NCI-H82 treated with DMSO at 0.1 percent for 48 hours (cell line): ENCODE data around the gene KCNA3.

ENCODE experiments used
- DNase-seq: peaks from one replicate; lab custom pipeline; 2025; ENCODE audit not compliant: unreplicated experiment; lab: John Stamatoyannopoulos, UW

KCNA3 gene

DNA sequence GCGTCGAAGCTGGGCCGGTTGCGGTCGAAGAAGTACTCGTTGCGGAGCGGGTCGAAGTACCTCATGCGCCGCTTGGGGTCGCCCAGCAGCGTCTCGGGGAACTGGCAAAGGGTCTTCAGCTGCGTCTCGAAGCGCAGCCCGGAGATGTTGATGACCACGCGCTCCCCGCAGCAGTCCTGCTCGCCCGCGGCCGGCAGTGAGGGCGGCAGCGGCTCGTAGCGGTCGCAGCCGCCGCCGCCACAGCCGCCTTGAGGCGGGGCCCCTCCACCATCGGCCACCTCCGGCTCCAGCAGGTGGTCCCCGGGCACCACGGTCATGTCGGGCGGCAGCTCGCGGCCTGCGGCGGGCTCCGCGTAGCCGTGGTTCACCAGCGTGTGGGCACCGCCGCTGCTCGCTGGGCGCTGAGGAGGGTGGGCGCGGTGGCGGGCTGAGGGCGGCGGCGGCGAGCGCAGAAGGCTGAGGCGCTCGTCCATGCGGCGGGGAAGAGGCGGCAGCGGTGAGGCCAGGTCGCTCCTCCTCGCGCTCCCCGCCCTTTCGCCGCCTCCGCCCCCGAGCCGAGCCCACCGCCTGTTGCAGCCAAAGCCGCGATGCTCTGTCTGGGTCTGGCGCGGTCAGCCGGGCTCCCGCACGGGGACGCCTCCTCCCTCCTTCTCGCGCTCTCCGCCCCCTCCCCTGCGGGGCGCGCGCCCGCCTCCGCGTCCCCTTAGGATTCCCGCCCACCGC, at the start of gene KCNA3:
KCNA3 (minus strand) TSS at position 604 of the 723 bp plus-strand sequence; CDS start at position 473, 131 bp downstream.
- DNase-seq: peak; percentile 38

- no peak for DNase-seq
These were observed 48.1 kb upstream of the KCNA3 start for GRCh38 chr1:110722807-110723206.

GRCh38 chr1:110719908-110720307, 45.2 kb upstream of the KCNA3 start:
- no peak for DNase-seq

GRCh38 chr1:110718452-110718851, 43.7 kb upstream of the KCNA3 start:
- no peak for DNase-seq

DNA sequence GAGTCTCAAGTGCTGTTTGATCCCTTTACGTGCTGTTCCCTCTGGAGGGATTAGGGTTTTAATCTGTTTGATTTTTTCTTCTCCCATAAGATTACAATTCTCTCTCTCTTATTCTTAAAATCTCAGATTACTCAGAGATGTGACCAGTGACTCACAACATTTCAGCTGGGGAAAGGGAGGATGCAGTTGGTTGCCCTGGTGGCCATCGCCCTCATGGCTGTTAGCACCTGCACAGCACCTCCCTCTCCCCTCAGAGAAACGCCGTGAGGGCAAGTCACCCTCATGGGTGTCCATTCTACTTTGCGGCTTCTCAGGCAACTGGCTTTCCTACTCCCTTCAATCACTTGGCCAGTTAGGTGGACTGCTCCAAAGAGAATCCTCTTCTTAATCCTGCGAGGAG, 42.4 kb upstream of the KCNA3 start:
- peak; percentile 62 for DNase-seq

DNA sequence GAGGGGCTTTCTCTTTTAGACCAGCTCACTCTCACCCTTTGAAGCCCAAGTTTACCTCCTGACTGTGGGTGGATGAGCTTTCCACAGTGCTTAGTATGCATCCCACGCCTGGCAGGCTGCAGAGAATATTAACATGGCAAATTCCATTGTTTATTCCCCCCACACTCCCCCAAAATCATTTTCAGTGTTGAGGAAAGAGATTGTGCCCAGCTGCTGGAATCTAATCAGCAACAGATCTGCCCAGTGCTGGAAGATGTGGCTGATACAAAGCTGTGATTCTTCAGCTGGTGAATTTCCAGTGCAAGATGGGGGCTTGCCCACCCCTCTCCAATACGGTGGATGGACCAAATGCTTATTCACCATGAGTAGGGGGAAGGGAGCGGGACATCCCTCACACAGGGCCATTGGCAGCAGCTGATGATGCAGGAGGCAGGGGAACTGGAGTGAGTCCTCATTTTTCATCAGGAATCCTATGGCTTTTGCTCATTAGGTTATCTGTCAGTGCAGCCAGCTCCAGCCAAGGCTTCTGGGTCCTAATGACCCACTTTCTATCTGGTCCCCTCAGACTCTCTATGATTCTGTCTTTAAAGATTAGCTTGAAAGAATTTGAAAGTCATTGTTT, 39.7 kb upstream of the KCNA3 start:
- DNase-seq: no peak

DNA sequence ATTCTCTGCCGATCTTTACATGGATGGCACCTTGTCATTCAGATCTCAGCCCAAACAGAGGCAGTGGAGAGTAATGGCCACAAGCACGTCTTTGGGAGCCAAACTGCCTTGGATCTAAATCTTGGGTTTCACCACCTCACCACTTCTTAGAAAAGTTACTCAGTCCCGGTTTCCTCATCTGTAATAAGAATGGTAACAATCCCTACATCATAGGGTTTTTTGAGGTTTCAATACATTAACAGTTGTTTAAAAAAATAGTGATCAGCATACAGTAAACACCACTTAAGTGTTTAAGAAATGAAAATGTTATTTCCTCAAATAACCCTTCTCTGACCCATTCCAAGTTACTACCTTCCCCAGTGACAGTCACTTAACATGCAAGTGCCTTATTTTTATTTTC, 38.5 kb upstream of the KCNA3 start:
- no peak for DNase-seq

DNA sequence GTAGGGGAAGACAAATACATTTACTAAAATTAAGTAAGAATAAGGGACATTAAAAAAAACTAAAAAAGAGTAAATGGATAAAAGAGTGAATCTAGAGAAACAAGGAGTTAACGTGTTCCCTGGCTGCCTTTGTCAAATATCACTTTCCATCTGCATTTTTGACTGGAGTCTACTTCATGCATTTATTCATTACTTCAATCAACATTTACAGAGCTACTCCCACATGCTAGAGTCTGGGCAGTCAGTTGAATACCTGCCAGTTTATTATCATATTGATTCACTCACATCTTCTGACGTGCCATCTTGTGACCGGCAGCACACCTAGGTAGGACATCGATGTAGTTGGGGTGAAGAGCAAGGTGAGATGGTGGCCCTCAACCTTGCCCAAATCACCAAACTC, 35.6 kb upstream of the KCNA3 start:
- DNase-seq: no peak

GRCh38 chr1:110708974-110709440, 34.3 kb upstream of the KCNA3 start:
- DNase-seq: no peak

DNA sequence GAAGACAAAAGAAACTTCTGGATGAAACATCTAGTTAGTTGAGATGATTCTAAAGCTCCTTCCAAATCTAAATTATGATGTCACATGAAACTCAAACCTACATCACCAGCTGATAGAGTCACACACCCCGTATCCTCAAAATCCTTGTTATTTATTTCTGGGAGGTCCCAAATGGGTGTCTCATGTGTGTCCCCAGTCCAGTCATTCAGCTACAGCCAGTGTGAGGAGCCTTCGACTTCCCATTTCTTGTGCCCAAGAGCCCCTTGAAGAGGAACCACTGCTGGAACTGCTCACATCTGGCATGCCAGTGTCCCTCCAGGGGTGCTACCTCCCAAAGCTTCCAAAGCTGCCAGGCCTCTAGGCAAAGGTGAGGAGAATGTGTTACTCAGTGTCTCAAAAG, 32.5 kb upstream of the KCNA3 start:
- DNase-seq: no peak

- no peak for DNase-seq
These were observed 31.9 kb upstream of the KCNA3 start for GRCh38 chr1:110706621-110707020.

- no peak for DNase-seq
These were observed 27.5 kb upstream of the KCNA3 start for GRCh38 chr1:110702260-110702659.

DNA sequence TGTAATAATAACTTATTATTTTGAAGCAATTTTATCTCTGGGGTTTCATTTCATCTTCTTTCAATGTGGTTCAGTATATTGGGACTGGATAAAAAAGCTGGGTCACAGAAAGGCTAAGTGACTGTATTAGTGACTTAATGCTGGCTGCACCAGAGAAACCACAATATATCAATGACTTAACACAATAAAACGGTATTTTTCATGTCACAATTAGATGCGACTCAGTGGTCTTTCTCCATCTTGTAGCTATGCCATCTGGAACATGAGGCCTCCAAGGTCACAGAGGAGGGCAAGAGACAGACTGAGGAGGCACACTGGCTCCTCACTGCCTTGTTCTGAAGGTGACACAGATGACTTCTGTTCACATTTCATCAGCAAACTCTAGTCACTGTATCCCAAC, 26.0 kb upstream of the KCNA3 start:
- no peak for DNase-seq

DNA sequence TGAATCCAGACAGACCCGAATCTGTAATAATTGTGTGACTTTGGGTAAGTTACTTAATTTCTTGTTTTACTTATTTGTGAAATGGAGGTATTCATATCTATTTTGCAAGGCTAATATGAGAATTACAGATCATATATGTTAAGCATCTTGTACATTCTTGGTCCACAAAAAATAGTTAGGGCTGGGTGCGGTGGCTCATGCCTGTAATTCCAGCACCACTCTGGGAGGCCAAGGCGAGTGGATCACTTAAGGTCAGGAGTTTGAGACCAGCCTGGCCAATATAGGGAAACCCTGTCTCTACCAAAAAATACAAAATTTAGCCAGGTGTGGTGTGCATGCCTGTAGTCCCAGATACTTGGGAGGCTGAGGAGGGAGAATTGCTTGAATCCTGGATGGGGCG, 22.9 kb upstream of the KCNA3 start:
- no peak for DNase-seq

DNA sequence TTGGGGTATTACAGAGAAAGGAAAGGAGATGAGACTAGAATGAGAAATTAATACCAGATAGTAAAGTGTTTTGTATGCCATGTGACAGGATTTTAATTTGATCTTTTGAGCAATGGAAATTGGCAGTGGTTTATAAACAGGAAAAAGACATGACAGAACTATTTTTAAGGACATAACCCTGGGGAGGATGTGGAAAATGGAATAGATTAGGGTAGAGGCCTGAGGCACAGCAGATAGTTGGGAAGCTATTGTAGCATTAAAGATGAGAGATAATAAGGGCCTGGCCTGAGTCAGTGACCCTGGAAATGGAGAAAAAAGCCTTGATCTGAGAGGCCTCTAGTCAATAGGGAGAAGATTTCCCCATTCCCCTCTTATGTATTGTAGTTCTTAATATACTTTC, 22.1 kb upstream of the KCNA3 start:
- no peak for DNase-seq

GRCh38 chr1:110690709-110691365, 16.1 kb upstream of the KCNA3 start:
- no peak for DNase-seq

DNA sequence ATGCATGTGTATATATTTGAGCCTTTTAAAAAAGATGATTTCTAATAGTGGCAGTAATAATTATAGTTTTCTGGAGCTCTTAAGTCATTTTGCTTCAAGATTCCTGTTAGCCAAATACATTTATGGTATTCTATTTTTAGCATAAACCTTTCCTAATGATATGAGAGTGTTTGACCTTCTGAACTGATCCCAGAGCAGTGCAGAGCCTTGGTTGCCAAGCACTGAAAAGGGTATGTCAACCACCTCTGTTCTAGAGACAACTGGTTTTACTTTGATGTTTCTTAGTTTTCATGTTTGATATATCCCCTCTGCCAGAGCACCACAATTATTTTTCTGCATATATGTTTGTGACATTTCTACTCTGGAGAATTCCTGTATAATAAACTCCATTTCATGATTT, 15.1 kb upstream of the KCNA3 start:
- no peak for DNase-seq

- no peak for DNase-seq
These were observed 13.8 kb upstream of the KCNA3 start for GRCh38 chr1:110688514-110688913.

- no peak for DNase-seq
These were observed 12.5 kb upstream of the KCNA3 start for GRCh38 chr1:110687250-110687649.

DNA sequence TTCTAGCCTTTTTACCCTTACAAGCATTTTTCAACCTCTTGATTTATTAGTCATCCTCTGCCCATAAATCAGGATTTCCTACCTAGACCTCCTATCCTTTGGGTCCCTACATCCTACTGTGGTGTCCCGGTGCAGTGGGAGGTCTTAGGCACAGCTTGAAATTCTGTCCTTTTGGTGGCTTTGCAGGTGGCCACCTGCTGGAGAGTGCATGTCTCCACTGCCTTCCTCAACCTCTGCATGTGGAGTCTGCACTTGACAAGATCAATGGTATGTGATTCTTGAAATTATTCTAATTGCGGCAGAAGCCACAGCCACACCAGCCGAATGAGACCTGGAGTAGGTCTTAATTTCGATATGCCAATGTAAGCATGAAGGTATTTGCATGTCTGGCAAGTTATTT, 11.4 kb upstream of the KCNA3 start:
- DNase-seq: no peak

- no peak for DNase-seq
These were observed 9.8 kb upstream of the KCNA3 start for GRCh38 chr1:110684491-110684890.

DNA sequence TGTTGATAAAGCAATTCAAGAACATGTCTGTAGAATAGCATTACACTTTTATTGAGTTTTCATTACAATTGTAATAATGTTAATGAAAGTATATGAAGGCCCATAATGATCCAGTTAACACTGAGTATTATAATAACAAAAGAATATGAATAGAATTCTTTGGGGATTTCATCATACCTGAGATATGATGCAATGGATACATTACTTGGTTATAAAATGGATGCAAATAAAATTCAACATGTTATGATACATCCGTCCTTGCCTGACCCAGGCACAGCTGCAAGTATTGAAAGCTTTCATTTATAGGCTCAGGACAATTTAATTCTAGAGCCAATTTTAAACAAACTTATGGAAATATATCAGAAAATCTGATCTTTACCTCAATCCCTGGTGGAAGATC, 8.2 kb upstream of the KCNA3 start:
- DNase-seq: no peak
